ENCODE data around the gene FOCAD. TPM values are rescaled to one million over a fixed set of nuclear protein-coding genes. Genes with fewer than 3 reads are reported as not detected.
A peak's percentile ranks its signal among the peaks of the same experiment; 100 is the strongest.
"Not testable (repeated sequence)": the region's sequence is repeated elsewhere in the genome, so short reads cannot be mapped to it uniquely, and the experiment has no call there.

Gene FOCAD
- total RNA-seq, 1 donor from 2014 or later, result 36.1 TPM

- DNase-seq (ENCODE audit: extremely low read depth, low read depth, low spot score), result no peak
Observed at GRCh38 chr9:20670395-20670794, 13.7 kb upstream of the FOCAD start.

DNA sequence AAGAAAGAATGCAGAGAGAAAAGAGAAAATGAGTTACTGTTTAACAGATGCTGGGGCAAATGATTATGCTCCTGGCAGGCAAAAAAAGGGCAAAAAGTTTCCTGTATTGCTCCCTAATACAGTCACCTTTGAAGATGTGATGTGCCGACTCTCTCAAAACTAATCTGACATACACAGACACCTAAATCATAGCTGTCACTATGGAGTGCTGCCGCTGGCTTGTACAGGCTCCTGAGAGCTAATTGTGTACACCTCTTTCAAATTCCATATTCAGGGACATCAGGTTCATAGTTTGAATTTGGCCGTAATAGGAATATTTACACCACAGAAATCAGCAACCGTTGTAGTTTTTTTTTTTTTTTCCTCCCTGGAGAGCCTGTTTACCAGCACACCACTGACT lies 12.4 kb upstream of the FOCAD start:
- no peak for DNase-seq (ENCODE audit: extremely low read depth, low read depth, low spot score)

GRCh38 chr9:20673537-20673936 lies 10.5 kb upstream of the FOCAD start:
- DNase-seq (ENCODE audit: extremely low read depth, low read depth, low spot score), result not testable (repeated sequence)

- no peak for DNase-seq (ENCODE audit: extremely low read depth, low read depth, low spot score)
Observed at GRCh38 chr9:20681467-20681866, 2.6 kb upstream of the FOCAD start.

DNA sequence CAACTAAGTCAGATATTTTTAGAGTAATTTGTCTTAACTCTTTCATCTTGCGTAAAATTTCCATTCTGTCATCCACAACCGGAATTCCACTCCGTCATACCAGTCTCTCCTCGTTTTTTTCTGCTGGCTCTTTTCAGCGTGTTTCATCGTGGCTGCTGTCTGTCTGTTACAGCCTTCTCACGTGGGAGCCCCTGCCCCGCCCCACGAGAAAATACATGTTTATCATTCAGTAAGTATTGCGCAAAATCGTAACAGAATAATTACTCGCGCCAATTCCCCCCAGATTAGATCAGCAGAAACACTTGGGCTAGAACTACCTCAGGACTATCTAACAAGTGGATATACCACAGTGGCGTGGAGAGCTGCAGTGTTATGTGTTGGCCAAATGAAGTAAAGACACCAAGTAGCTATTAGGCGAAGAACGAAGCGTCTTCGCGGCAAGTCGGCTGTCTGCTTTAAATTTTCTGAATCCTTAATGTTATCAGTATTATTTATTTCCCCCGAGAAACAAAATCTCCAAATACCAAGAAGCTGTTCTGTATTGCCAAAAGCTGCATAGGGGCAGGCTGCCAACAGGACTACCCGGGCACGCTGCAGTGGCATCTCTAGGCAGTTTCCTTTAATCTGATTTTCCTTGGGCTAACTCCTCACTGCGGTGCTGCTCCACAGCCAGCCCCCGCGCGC lies 566 bp upstream of the FOCAD start:
- DNase-seq (ENCODE audit: extremely low read depth, low read depth, low spot score), result peak; percentile 56

DNA sequence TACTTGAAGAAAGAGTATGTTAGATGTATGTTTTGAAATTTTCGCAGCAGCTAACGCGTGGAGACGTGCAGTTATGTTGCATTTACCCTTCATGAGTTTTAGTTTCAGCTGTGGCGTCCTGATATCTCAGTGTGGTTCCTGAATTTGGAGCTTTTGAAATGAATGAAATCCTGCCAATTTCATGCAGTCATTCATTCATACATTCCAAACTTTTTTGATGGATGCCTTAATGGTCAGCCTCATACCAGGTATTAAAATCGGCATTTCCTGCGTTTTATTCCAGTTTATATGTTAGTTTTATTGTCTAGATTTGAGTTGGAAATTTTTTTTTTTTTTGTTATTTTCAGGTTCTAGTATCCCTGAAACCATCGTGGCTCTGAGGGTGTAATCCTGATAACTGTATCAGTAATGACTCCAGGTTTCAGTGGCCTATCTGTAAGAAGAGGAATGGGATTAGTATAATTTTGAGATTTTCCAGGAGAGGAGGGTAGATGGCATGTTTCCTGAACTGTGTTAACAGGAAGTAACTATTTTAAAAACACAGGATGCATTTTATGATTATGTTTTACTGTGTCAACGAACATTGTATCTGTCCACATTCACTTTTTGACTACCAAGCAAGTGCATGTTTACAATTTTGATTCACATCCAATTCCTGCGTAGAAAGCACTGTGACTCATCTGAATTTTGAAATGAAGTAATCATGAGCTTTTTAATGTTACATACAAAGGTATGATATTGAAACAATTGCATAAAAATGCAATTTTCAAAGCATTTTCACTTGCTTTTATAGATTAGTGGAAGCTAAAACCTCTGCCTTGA lies 1.0 kb downstream of the FOCAD start:
- peak; percentile 77 for DNase-seq (ENCODE audit: extremely low read depth, low read depth, low spot score)

- no peak for DNase-seq (ENCODE audit: extremely low read depth, low read depth, low spot score)
Observed at GRCh38 chr9:20685769-20686168, 1.7 kb downstream of the FOCAD start.

- no peak for DNase-seq (ENCODE audit: extremely low read depth, low read depth, low spot score)
Observed at GRCh38 chr9:20689833-20690232, 5.8 kb downstream of the FOCAD start.

DNA sequence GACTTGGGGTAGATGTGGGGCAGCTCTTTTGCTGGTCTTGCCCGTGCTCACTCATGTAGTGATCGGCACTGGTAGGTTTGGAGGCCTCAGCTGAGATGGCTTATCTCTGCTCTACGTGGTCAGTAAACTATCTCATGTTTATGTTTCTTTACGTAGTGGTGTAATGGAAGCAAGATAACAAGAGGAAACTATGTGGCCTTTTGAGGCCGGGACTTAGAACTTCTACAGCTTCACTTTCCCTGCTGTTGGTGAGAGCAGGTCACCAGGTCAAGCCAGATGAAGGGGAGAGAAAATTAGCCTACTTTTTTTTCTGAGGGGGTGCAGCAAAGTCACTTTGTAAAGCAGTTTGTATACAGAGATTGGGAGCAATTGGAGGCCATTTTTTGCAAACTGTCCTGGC lies 8.5 kb downstream of the FOCAD start:
- no peak for DNase-seq (ENCODE audit: extremely low read depth, low read depth, low spot score)

DNA sequence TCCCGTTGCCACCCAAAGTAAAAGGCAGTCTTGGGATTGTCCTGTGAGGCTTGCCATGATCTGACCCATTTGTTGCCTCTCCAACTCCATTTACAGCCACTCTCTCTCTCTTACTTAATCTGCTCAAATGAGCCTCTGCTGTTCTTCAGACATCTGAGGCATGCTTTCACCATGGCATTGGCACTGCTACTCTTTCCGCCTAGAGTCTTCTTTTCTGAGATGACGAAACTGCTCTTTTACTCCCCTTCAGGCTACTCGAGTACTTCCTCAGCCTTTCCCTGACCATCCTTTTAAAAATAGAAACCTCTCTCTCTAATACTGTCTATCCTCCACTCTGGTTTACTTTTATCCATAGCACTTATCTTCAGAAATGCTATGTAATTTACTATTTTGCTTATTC lies 9.0 kb downstream of the FOCAD start:
- no peak for DNase-seq (ENCODE audit: extremely low read depth, low read depth, low spot score)

- DNase-seq (ENCODE audit: extremely low read depth, low read depth, low spot score), result no peak
Observed at GRCh38 chr9:20694248-20694647, 10.2 kb downstream of the FOCAD start.

DNA sequence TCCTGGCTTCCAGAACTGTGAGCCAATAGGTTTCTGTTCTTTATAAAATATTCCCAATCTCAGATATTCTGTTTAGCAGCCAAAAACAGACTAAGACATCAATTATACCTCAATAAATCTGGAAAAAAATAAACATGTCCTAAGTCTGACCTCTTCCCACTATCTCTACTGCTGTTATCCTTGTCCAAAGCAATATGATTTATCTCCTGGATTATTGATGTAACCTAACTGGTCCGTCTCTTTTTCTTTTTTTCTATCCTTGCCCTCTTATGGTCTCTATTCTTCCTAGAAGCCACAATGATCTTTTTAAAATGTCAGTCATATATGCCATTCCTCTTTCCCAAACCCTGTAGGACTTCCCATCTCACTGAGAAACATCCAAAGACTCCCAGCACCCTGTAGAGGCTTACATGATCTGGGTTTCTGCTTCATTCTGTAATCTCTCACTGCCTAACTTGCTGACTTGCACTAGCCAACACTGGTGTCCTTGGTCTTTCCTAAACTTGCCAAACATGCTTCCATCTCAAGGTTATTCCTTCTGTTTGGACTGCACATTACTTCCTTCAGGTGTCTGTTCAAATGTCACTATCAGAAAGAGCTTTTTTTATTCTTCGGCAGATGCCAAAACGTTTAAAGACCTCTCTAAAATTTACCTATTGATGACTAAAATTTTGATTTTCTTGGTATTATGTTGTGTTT lies 13.1 kb downstream of the FOCAD start:
- no peak for DNase-seq (ENCODE audit: extremely low read depth, low read depth, low spot score)

- no peak for DNase-seq (ENCODE audit: extremely low read depth, low read depth, low spot score)
Observed at GRCh38 chr9:20698782-20699181, 14.7 kb downstream of the FOCAD start.

DNA sequence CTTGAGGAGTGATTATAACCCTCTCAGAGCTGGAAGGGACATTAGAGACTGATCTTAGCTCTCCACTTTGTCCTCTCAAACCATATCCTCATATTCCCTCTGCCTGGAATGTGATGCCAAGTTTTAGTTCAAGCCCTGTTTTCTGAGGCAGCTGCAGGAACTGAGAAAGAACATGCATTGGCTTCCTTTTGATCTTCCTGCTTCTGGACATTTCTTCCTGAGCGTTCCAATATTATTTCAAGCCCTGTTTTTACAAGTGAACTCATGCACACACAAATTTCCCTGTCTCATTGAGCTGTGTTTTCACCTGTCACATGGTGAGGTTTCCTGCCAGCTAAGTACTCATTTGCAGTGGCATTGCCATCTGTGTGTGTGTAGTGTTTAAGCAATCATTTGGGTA lies 17.0 kb downstream of the FOCAD start:
- peak; percentile 79 for DNase-seq (ENCODE audit: extremely low read depth, low read depth, low spot score)

GRCh38 chr9:20702570-20702969 lies 18.5 kb downstream of the FOCAD start:
- DNase-seq (ENCODE audit: extremely low read depth, low read depth, low spot score), result no peak

GRCh38 chr9:20703146-20703545 lies 19.1 kb downstream of the FOCAD start:
- DNase-seq (ENCODE audit: extremely low read depth, low read depth, low spot score), result no peak

DNA sequence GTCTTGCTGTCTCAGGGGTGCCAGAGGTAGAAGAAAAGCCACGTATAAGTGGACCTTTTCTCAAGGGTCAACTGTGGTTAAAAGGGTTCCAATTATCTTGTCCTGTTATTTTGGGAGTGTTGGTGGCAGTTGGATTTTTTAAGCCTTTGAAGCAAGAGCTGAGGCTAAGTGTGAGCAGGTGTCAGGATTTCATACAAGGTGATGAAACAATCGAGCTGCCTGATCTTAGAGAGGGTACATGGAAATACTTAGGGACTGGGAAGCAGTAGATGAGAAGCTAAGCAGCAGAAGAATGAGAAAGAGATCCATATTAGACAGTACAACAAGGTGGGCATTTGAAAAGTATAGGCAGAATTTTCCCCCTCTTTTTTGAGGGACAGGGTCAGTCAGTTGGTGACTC lies 23.6 kb downstream of the FOCAD start:
- no peak for DNase-seq (ENCODE audit: extremely low read depth, low read depth, low spot score)

DNA sequence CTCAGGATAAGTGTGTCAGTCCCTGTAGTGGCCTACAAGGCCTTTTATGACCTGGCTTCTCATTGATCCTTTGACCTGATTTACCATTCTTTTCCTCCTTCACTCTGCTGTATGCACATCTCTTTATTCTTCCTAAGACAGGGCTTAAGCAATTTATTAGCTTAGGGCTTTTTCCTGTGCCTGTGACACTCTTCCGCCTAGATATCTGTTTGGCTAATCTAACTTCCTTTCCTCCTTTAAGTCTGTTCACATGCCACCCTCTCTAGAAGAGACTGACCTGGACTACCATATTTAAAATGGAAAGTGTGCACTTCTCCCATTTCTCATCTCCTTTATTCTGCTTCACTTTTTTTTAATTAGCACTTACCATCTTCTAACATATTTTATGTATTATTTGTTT lies 29.1 kb downstream of the FOCAD start:
- no peak for DNase-seq (ENCODE audit: extremely low read depth, low read depth, low spot score)

GRCh38 chr9:20714442-20715415 lies 30.7 kb downstream of the FOCAD start:
- no peak for DNase-seq (ENCODE audit: extremely low read depth, low read depth, low spot score)

- DNase-seq (ENCODE audit: extremely low read depth, low read depth, low spot score), result no peak
Observed at GRCh38 chr9:20722221-20722620, 38.2 kb downstream of the FOCAD start.

GRCh38 chr9:20725675-20726074 lies 41.6 kb downstream of the FOCAD start:
- DNase-seq (ENCODE audit: extremely low read depth, low read depth, low spot score), result no peak

Measured in glomerular endothelial cell (primary cell).